Fibroblast of the conjunctiva (primary cell): Measurements from ENCODE around the gene NCBP3.

Experiments
- DNase-seq: peaks from one replicate; pipeline ENCODE4 v3.0.0-alpha.2; 2010; ENCODE audit warnings: low read depth

Gene NCBP3

GRCh38 chr17:3754458-3755334, 91.3 kb downstream of the NCBP3 start:
- no peak for DNase-seq

GRCh38 chr17:3754066-3754457, 92.0 kb downstream of the NCBP3 start:
- DNase-seq = no peak

GRCh38 chr17:3753624-3754023, 92.4 kb downstream of the NCBP3 start:
- no peak for DNase-seq
